Epidermal melanocyte (primary cell): Measurements from ENCODE around the gene PPP1R11.

Source experiments
- DNase-seq: peaks from one replicate; pipeline ENCODE4 v3.0.0; 2011; ENCODE audit warnings: low spot score; ENCODE audit not compliant: insufficient read length

Gene PPP1R11

DNA sequence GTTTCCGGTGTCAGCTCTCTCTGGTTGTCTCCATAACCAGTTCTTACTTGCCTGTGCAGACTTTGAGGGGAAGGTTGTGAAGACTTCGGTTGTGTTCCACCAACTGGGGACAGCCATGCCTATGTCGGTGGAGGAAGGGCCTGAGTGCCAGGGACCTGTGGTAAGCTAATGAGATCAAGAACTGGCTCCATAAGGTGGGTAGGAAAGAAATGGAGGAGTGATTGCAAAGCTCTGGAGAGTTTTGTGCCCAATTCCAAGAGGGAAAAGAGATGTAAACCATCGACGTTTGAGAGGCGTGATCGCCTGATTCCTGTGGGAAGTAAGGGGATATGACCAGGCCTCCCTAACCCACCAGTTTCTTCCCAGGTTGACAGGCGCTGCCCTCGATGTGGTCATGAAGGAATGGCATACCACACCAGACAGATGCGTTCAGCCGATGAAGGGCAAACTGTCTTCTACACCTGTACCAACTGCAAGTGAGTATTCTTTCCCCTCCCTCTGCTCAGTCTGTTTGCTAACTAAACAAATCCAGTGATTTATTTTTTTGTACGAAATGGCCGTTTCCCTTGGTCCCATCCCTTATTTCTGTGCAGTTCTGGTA, 5.0 kb upstream of the PPP1R11 start:
- no peak for DNase-seq

DNA sequence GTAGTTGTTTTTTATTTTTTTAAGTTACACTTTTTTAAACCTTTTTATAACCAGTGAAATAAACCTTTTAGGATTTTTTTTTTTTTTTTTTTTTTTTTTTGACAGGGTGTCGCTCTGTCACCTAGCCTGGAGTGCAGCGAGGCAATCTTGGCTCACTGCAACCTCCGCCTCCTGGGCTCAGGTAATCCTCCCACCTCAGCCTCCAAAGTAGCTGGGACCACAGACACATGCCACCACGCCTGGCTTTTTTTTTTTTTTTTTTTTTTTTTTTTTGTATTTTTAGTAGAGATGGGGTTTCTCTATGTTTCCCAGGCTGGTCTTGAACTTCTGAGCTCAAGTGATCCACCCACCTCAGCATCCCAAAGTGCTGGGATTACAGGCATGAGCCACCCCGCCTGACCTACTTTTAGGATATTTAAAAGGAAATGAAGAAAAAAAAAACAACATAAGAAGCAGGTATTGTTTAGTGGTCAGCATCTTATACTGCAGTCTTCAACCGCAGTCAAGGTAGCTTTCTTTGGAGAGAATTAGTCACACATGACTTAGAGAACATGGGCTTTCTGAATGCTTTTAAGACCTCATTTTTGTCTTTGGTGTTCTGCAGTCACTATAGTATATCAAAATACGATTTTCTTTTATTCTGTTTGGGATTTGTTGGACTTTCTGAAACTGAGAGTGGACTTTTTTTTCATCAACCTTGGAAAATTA, 4.4 kb upstream of the PPP1R11 start:
- no peak for DNase-seq

DNA sequence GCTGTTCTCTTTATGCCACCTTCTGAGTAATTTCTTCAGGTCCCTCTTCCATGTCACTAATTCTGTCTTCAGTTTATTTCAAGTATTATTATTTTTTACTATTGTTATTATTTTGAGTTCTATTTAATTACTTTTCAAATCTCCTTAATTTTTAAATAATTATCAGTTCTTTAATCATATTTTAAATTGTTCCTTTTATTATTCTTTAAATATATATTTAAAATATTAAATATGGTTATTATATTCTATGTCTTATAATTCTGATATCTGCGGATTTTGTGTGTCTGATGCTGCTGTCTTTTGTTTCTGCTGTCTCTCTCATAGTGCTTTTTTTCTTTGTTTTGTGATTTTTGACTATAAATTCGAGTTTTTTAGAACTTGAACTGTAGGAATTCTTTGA, 3.7 kb upstream of the PPP1R11 start:
- no peak for DNase-seq

DNA sequence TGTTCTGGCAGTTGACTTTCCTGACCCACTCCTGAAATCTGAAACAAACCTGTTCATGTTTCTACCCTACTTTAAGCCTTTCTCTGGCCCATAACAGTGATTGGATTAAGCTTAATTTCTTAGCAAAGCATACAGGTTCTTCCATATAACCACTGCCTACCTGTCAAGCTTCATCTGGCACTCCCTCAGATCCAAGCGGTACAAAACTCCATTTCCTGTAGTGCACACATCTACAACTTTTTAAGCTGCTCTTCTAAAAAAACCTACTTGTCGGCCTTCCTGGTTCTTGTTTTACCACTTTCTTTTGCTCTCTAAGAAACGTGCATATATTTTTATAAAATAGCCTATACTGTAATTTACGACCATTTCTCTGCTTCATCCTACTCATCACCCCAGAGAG, 916 bp upstream of the PPP1R11 start:
- no peak for DNase-seq

DNA sequence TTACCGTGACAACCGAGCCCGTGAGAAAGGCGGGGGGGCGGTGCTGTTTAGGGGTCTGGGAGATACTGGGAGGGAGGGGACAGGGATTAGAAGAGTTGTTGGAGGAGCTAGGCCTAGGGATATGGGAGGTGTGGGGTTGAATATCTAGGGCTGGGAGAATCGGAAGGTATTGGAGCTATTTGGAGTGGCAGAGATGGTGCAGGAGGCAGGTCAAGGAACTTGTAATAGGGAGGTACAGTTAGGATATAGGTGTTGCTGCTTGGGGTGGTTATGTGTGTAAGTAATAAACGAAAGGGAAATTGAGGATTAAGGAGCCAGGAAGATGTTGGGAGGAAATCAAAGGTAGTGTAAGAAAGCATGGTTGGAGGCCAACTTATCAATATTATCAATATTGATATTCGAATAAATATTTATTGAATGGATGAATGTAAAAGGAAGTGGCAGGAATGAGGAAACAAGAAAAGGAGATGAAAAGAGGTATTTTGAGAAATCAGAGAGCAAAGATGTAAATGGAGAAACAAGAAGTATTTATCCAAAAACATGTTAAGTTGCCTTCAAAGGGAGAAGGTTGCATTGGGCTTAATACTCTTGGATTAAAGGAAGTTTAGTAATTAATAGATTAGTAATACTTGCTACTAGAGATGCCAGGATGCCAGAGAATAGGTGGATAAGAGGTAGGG, 602 bp downstream of the PPP1R11 start:
- peak; percentile 65 for DNase-seq

DNA sequence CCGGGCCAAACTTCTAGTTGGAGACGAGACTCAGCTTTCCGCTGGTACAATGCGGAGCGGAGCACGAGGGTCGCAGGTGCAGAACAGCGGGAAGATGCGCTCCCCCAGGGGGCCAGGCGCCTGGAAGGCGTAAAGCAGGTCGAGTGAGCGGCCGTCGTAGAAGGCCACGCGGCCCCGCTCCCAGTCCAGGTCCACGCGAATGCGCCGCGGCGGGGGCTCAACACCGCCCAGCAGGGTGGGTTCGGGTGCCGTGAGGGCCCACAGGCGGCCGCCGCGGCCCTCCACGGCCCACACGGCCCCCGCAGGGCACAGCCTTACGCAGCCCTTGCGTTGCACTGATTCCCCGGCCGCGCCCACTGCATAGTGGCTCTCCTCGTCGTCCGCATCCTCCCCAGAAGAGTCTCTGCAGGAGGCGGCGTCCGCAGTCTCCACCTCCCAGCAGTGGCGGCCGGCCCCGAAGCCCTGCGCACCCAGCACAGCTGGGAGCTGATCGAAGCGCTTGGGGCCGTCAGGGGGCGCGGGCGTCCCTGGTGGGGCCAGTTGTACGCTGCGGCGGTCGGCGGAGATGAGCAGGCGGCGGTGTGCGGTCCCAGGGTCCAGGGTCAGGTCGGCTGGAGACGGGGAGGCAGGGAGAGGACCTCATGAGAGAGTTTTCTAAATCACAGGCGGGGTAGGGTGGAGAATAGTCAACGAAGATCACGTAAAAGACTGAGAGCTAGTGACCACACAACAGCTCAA, 4.3 kb downstream of the PPP1R11 start:
- no peak for DNase-seq

DNA sequence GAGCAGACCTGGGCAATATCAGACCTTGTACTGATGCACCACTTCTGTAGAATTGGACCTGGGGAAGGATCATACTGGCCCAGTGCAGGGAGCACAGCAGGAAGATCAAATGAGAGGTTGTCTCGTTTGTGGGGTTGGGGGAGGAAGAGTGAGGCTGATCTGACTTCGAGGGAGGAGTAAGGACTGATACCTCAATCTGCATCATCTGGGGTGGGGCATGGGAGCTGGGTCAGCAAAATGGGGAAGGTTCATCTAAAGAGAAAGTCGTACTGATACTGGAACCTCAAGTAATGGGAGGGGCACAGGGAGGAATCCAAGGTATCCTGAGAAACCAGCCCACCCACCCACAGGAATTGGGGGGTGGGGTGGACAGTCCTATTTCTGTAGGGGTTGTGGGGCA, 4.9 kb downstream of the PPP1R11 start:
- DNase-seq: no peak

DNA sequence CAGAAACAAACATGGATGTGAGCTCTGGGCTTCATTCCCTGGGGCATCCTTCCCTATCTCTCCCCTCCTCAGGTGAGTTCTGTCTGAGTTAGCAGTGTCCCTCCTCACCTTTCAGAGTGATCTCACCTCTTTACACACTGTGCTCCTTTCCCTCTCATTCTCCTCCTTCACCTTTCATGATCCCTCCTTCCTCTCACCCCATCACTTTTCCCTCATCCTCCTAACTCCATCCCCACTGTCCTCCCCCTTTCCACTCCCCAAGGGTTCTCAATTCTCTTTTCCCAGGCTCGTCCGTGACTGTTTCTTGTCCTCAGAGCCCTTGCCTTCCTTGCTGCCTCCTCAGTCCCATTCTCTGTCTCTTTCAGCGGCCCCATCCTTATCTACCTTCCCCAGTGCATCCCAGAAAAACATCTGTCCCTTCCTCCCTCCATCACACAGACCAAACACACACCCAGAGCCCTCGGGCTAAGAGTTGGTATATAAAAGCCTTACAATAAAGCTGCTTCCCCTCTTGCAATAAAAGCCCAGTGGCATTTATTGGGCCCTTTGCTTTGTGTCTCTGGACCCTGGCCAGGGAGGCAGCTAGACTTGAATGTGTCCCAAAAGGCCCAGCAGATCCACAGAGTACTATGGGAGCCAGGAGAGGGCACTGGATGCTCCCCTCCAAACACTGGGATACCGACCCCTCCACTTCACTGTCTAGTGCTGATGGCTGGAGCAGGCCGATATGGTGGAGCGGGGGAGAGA, 6.7 kb downstream of the PPP1R11 start:
- DNase-seq: no peak

DNA sequence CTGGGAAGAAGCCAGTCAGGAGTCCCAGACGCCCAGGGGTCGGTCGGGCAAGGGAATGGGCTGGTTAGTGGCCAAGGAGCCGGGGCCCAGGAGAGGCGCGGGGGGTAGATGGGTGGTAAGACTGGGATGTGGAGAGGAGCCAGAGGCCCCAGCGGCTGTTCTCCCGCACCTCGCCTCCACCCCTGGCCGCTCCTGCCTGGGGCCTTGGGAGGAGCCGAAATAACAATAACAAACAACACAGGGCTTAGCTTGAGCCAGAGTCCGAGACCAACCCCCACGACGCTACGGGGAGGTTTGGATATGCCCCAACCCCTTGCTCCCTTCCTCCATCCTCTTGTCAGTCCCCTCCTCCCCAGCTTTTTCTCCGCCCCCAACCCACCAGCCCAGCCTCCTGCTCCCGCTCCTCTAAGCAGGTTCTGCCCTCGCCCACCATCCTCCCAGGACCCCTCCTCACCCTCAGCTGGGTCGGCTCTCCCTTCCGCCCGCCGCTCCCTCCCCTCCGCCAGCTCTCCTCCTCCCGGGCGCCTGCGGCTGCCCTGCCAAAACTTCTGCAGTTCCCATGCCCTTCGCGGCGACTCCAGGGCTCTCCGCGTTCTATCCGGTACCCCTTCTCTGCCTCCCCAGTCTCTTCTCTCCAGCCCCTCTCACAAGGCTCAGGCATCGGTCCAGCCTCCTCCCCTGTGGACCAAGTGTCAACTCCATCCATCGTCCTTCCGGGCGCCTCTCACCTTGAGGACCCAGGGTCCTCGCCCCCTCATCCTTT, 7.5 kb downstream of the PPP1R11 start:
- DNase-seq: no peak

DNA sequence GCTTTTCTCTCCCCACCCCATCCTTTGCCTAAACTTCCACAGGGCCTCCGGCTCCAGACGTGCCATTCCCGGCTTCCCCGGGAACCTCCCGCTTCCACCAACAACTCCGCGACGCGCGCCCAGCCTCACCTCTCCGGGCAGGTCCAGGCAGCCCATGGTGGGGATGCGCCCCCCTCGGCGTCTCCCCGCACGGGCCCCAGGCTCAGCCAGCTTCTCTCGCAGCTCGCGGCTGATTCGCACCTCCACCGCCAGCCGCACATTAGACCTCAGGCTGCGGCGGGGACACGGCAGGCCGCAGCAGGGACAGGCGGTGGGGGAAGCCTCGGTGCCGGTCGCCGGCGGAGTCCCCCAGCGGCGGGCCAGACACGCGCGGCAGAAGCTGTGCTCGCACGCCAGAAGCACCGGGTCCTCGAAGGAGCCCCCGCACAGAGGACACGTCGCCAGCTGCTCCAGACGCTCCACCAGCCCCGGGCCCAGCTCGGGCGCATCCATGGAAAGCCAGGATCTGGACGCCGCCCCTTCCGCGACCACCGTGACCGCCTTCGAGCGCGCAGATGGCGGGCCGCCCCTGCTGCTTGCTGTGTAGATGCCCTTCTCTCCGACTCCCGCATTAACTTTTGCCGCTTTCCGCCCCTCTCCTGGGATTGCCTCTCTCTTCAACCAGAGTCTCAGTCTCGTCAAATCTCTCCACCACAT, 8.2 kb downstream of the PPP1R11 start, which contains the start of gene RNF39:
TSS of gene RNF39 (minus strand) at position 676 of the 696 bp plus-strand sequence. CDS start at position 492, 184 bp downstream.
- DNase-seq: no peak

DNA sequence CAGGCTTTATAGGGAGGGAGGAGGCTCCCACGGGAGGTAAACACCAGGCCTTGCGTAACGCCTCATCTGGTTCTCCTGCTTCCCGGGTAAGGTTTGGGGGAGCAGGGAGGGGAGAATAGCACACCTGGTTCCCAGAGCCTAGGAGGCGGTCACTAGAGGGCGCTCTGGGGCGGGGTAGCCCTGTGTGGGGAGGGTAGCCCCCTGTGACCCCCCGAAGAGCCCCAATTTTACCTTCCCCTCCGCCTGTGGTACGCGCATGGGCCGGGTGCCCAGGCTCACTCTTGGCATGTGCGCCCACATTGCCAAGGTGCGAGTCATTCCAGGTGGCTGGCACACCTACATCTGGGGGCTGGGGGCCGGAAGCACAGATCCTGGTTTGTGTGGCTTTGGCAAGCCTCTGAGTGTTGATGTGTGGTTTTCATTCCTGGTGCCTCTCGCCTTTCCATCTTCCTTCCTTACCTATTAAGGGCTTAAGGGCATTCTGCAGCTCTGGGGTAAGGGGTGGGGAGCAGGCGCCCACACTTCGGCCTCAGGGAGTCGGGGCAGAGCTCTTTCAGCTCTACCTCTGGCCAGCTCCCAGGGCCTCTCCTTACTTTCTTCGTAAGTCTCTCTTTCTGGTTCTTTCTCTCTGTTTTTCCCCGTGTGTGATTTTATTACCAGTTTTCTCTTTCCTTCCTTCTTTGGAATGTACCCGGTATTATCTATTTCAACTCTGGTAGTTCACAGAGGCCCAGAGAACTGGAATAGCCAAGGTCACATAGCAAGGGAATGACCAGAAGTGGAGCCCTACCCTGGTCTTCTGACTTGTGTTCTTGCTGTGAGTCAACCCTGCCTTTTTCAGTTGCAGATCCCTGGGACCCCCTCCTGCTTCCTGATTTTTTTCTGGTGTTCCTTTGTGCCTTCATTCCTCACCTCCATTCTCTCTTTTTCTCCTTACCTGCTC, 9.1 kb downstream of the PPP1R11 start:
- DNase-seq: no peak

DNA sequence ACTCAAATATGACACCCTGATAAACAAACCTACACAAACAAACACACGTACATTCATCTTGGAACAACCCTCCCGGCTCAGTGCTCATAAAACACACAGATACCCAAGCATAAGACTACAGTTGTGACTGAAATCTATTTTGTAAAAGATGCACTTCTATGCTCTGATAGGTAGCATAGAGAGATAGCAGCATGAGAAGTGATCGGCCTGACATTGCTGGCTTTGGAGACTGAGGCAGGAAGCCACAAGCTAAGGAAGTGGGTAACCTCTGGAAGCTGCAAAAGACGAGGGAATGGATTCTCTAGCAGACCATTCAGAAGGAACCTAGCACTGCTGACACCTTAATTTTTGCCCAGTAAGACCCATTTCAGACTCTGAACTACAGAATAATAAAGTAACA, 10.2 kb downstream of the PPP1R11 start:
- no peak for DNase-seq

DNA sequence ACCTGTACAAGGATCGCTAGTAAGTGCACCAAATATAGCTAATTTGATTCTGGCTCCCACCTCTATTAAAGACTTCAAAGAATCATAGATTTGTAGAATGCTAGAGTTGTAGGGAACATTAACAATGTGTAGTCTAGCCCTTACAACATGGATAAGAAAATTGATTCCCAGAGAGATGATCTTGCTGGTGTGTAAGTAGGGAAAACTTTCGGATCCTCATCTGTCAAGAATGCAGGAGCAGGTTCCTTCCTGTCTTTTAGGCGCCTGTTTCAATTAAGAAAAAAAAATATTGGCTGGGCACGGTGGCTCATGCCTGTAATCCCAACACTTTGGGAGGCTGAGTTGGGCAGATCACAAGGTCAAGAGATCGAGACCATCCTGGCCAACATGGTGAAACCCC, 20.9 kb downstream of the PPP1R11 start:
- no peak for DNase-seq

DNA sequence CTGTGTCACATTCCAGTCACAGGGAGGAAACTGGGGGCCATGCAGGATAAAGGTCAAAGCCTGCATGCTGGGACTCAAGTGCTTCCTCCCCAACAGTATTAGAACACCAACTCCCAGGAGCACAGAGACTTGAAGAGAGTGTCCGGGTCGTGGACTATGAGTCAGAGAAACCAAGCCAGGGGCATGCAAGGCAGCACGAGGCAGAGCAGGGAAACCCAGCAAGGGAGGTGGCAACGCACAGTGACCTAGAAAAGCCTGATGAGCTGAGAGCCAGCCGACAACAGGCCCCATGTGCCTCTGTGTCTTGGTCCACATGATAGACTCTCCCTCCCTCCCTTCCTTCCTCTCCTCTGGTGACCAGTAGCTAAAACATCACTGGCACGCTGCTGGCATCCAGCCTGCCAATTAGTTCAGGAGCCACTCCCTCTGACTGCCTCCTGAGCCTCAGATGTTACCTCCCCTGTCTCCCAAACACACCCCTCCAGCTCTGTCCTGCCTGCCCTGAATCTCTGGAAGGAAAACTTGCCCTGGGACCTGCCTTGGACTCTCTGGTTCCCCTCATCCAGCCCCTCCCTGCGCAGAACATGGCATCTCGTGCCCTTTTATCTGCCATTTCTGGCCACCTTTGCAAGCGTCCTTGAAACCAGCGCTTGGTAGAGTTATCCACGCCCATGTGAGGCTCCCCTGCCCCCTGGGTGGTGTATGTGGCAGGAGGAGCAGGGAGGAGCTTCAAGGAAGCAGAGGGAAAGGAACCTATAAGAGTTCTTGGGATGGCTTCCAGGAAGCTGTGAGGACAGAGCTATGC, 24.8 kb downstream of the PPP1R11 start:
- no peak for DNase-seq

DNA sequence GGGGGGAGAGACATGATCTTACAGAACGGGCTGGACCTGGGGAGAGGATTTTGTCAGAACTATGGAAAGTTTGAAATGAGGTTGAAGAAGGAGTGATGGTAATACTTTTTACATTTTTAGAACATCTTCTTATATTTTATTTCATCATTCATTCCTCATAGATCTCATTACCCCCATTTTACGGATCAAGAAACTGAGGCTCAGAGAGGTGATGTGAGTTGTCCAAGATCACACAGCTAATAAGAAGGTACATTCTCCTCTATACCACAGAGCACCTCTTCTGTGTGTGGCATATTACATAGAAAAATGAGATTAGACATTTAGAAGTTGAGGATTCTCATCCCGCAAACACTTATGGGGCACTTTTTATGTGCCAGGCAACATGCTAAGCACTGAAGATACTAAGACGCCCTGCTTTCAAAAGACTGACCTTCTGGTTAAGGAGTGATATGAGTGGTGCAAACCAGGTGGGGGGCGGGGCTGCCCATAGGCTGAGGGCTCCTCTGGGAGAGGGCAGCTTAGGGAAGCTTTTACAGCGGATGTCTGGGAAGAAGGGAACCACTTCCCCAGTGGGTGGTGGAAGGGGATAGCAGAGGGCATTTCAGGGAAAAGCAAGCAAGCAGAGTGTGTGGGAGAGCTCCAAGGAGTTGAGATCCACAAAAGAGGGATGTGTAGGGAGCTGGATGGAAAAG, 26.0 kb downstream of the PPP1R11 start:
- no peak for DNase-seq

DNA sequence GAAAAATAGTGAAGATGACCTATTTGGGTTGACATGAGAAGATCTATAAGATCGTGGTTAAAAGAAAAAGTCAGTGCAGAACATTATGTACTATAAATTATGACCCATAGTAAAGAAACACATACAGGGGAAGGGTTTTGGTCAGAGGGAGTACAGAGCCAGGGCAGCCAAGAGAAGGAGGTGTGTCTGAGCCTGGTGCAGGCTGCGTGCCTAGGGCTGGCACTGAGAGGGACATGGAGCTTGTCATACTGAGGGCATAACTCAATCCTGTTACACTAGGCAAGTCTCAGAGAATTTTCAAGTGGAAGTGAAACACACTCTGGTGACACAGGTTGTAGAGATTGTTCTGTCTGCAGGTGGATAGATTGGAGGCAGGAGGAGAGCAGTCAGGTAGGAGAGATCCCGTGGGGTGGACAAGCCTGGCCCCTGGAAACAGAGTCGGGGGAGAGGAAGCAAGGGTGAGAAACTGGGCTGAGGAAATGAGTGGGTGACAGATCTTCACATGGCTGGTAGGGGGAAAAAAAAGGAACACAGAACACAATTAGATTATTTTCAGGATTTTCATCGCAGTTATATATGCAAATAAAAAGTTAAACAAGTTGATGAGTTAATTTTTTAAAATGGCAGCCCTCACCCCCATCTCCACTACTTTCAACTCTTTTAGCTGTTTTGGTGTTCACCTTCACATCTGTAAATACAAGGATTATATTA, 27.1 kb downstream of the PPP1R11 start:
- DNase-seq: no peak

DNA sequence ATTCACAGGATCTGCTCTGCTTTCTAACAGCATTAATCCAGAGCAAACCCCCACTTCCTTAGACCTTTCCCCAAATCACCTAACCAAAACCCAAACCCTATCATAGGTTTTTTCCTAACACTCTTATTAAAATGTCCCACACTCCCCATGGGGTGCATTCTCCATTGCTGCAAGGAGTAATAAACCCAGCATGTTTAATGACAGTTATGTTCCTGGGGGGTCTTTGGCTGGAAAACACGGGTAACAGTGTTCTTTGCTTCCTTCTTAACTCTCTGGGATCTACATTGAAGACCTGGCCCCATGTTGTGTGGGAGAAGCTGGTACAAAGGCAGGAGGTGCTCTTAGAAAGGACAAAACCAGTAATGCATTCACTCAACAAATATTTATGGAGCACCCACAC, 29.8 kb downstream of the PPP1R11 start:
- no peak for DNase-seq
